CD4-positive, alpha-beta T cell (primary cell): ENCODE data around the gene DNAJC15. TPM values are rescaled to one million over a fixed set of nuclear protein-coding genes. Genes with fewer than 3 reads are reported as not detected.
"Not testable (repeated sequence)": the region's sequence is repeated elsewhere in the genome, so short reads cannot be mapped to it uniquely, and the experiment has no call there.

Experiments
- ATAC-seq: fragments of 200-7000 bp; cut with Tn5 transposase; one replicate; pipeline ENCODE4 v1.10.0; 2022; ENCODE audit warnings: mild to moderate bottlenecking; ENCODE audit not compliant: poor library complexity
- CTCF ChIA-PET: fragments of 350-600 bp; sonication (Branson Sonifier 250); formaldehyde crosslinking; loops from one replicate; lab custom pipeline; 2021; ENCODE audit warnings: antibody characterized with exemption, inconsistent platforms; lab: Charles Lee
- POLR2A ChIA-PET: fragments of 350-600 bp; sonication (Branson Sonifier 250); formaldehyde crosslinking; loops from one replicate; lab custom pipeline; 2021; ENCODE audit warnings: antibody characterized with exemption, inconsistent platforms; lab: Charles Lee
- DNase-seq, 14 experiments: peaks; one replicate each; pipeline ENCODE4 v3.0.0-alpha.2; 2013 to 2020; ENCODE audit warnings: mixed read lengths in 2 of 14
- H3K27ac ChIP-seq, 2 donors: one replicate each; pipeline versions ENCODE4 v1.5.1 to v1.7.0; 2013; ENCODE audit warnings: low read length in 2 of 2, low read depth in 1 of 2, mild to moderate bottlenecking in 1 of 2
- H3K27me3 ChIP-seq, 2 experiments: 1 replicate in 1 of 2; 2 replicates in 1 of 2; pipeline versions ENCODE4 v1.6.1 to v1.7.0; 2013; ENCODE audit warnings: low read length in 2 of 2, control low read depth in 1 of 2, mild to moderate bottlenecking in 1 of 2, moderate library complexity in 1 of 2; ENCODE audit not compliant: insufficient read depth in 2 of 2, control insufficient read depth in 1 of 2
- H3K36me3 ChIP-seq: one replicate; pipeline ENCODE4 v1.6.1; 2013; ENCODE audit warnings: low read length, control low read depth; ENCODE audit not compliant: insufficient read depth
- H3K4me1 ChIP-seq: one replicate; pipeline ENCODE4 v1.6.1; 2013; ENCODE audit warnings: low read length, control low read depth; ENCODE audit not compliant: insufficient read depth
- H3K4me3 ChIP-seq: one replicate; pipeline ENCODE4 v1.5.1; 2013; ENCODE audit warnings: mild to moderate bottlenecking, low read length, moderate library complexity
- H3K9me3 ChIP-seq, 2 experiments: 1 replicate in 1 of 2; 2 replicates in 1 of 2; pipeline versions ENCODE4 v1.6.1 to v1.7.0; 2013; ENCODE audit warnings: low read length in 2 of 2, mild to moderate bottlenecking in 2 of 2, control low read depth in 1 of 2, moderate library complexity in 1 of 2; ENCODE audit not compliant: control insufficient read depth in 1 of 2, insufficient read depth in 1 of 2
- H3K27ac Mint-ChIP-seq: one replicate; pipeline ENCODE4 v1.8.0; 2020; ENCODE audit warnings: mixed read lengths
- H3K27me3 Mint-ChIP-seq: one replicate; pipeline ENCODE4 v1.8.0; 2021; ENCODE audit warnings: mixed read lengths
- H3K36me3 Mint-ChIP-seq: one replicate; pipeline ENCODE4 v1.8.0; 2021; ENCODE audit warnings: low read depth, mixed read lengths
- H3K4me1 Mint-ChIP-seq: one replicate; pipeline ENCODE4 v1.8.0; 2021; ENCODE audit warnings: low read depth, mixed read lengths
- H3K4me3 Mint-ChIP-seq: one replicate; pipeline ENCODE4 v1.8.0; 2020; ENCODE audit warnings: mild to moderate bottlenecking, mixed read lengths
- H3K9me3 Mint-ChIP-seq: one replicate; pipeline ENCODE4 v1.8.0; 2020; ENCODE audit warnings: mixed read lengths
- intact Hi-C, 2 experiments: fragments of 100-400 bp; cut with DNase I in 1 of 2; cut with micrococcal nuclease in 1 of 2; formaldehyde crosslinking; loops; one replicate each; pipeline versions ENCODE4 v1.15.1 to v1.9.0; 2023 to 2025; cut with DNase I, micrococcal nuclease
- total RNA-seq, 174 experiments: library from RNA in 2 of 174; stranded (reverse) in 2 of 174; gene quantifications; one replicate each; pipeline ENCODE4 v1.2.3 and lab custom pipeline; 2021 to 2026
- TF ChIP-seq, protein P1 (sequence below): fragments of 200-600 bp; IDR thresholded peaks from one replicate; pipeline ENCODE4 v1.8.0; 2022; ENCODE audit warnings: antibody characterized with exemption, mild to moderate bottlenecking

DNAJC15 gene
- total RNA-seq, 2 experiments from 2014 or later, result 6.8 to 7.6 TPM

DNA sequence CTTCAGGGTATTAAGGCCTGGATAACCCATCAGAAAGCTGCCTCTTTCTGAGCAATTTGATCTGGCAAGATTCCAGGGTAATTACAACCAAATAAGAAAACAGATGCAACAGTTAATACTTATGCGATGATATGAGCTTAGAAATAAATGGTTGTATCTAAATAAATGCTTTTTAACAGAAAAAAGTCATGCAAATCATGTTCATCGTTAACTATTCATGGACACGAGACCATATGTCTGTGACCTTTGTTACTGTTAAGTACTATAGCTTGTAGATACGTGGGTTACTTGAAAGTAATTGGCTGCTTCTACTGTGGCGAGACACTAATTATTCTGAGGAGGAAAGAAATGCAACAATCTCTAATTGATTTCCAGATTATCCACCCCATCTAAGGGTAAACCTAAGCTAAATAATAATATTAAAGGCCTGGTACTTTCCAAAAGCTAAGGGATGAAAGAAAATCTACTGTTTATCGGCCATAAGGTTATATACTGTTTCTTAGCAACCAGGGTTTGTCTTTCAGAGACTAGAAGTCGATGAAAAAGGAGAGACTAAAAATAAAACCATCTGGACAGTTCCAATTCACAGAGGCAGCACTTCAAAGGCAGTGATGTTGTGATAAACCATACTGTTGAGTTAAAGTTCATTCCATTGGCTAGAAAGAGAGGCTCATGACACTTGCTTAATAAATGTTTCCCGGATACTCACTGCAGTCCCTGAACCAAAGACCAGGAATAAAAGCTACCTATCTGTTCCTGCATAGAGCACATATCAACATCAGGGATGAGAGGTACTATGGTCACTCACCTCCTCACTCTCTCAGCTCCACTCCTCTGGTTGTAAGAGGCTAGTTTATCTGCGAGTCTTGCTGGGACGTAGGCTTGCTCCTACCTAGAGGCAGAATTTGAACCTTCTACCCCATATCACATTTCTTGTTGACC lies 32.8 kb upstream of the DNAJC15 start:
- peak in 3 of 14 experiments; percentile 56 to 69 (median 69) for DNase-seq
- TF ChIP-seq, protein P1, sequence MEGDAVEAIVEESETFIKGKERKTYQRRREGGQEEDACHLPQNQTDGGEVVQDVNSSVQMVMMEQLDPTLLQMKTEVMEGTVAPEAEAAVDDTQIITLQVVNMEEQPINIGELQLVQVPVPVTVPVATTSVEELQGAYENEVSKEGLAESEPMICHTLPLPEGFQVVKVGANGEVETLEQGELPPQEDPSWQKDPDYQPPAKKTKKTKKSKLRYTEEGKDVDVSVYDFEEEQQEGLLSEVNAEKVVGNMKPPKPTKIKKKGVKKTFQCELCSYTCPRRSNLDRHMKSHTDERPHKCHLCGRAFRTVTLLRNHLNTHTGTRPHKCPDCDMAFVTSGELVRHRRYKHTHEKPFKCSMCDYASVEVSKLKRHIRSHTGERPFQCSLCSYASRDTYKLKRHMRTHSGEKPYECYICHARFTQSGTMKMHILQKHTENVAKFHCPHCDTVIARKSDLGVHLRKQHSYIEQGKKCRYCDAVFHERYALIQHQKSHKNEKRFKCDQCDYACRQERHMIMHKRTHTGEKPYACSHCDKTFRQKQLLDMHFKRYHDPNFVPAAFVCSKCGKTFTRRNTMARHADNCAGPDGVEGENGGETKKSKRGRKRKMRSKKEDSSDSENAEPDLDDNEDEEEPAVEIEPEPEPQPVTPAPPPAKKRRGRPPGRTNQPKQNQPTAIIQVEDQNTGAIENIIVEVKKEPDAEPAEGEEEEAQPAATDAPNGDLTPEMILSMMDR, result no peak

DNA sequence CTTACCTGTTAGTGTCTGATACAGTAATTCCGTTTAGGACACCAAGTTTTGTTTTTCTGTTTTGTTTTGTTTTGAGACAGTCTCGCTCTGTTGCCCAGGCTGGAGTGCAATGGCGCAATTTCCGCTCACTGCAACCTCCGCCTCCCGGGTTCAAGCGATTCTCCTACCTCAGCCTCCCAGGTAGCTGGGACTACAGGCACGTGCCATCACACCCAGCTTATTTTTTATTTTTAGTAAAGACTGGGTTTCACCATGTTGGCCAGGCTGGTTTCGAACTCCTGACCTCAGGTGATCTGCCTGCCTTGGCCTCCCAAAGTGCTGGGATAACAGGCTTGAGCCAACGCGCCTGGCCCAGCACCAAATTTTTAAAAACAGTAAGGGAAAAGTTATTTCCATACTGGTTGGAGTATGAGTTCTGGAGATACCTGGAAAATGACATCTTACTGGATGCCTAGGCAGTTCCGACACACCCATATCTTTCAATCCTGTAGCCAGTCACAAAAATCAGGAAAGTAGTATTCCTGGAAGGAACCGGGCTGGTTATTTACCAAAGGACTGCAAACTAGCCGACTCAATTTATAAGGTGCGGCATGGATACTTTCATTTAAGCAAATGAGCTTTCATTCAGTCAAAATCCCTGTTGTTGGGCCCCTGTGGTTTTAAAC lies 32.0 kb upstream of the DNAJC15 start:
- H3K27me3 ChIP-seq, H3K36me3 ChIP-seq, H3K9me3 ChIP-seq, H3K27me3 Mint-ChIP-seq, H3K9me3 Mint-ChIP-seq, DNase-seq, ATAC-seq: not testable (repeated sequence)
- Mint-ChIP-seq H3K4me3 (peak overlapping the region; percentile 94), H3K4me1 (peaks cover 58% of the 10 kb centered on the region), H3K36me3 (peaks cover 26% of the 10 kb centered on the region), H3K27ac (peak overlapping the region; percentile 100)
- H3K27ac ChIP-seq, result peak overlapping the region; percentile 92 to 94
- CTCF ChIA-PET, result interaction anchor here (0.8 to 2.2 kb wide), 3 partner anchors 20 to 84 kb away, joined by 3 to 12 read pairs (median 4); no protein-coding TSS in a partner anchor
- POLR2A ChIA-PET, result interaction anchor here (0.7 to 5.6 kb wide), 20 partner anchors 8 to 188 kb away, joined by 3 to 82 read pairs (median 6); partner anchors contain the start of gene DNAJC15
- intact Hi-C loops, result loop anchor here in 1 of 2 experiments (2.0 to 5.0 kb wide), 2 partner anchors 19 to 66 kb away; no protein-coding TSS in a partner anchor
- peak overlapping the region; percentile 94 for H3K4me3 ChIP-seq
- peaks cover 27% of the 10 kb centered on the region for H3K4me1 ChIP-seq

More for the DNA sequence above, 32.8 kb upstream of the DNAJC15 start:
- no peaks in the 10 kb centered on the region for H3K27me3 ChIP-seq
- H3K4me3 ChIP-seq, result peak overlapping the region; percentile 94
- intact Hi-C loops, result loop anchor here in 1 of 2 experiments (2.0 to 5.0 kb wide), 2 partner anchors 18 to 67 kb away; no protein-coding TSS in a partner anchor
- Mint-ChIP-seq H3K27ac (peak overlapping the region; percentile 100), H3K4me1 (peaks cover 62% of the 10 kb centered on the region), H3K36me3 (peaks cover 26% of the 10 kb centered on the region), H3K4me3 (peak overlapping the region; percentile 94), H3K27me3 (no peaks in the 10 kb centered on the region), H3K9me3 (no peaks in the 10 kb centered on the region)
- H3K36me3 ChIP-seq, result no peaks in the 10 kb centered on the region
- CTCF ChIA-PET, result interaction anchor here (0.8 to 3.8 kb wide), 4 partner anchors 19 to 84 kb away, joined by 3 to 17 read pairs (median 8); no protein-coding TSS in a partner anchor
- H3K4me1 ChIP-seq, result peaks cover 30% of the 10 kb centered on the region
- no peaks in the 10 kb centered on the region for H3K9me3 ChIP-seq
- POLR2A ChIA-PET, result interaction anchor here (0.6 to 5.6 kb wide), 11 partner anchors 8 to 66 kb away, joined by 3 to 82 read pairs (median 6); partner anchors contain the start of gene DNAJC15
- peak; percentile 4 for ATAC-seq
- peak overlapping the region; percentile 41 to 92 for H3K27ac ChIP-seq

- TF ChIP-seq, protein P1, result no peak
- Mint-ChIP-seq H3K36me3 (peaks cover 26% of the 10 kb centered on the region), H3K27me3 (no peaks in the 10 kb centered on the region)
These were observed 31.3 kb upstream of the DNAJC15 start, which contains the start of gene EPSTI1 for GRCh38 chr13:42991898-42992763. EPSTI1 (minus strand) TSS chr13:42992241; CDS start chr13:42992165, 76 bp downstream.

More at GRCh38 chr13:42991898-42992763, 31.3 kb upstream of the DNAJC15 start, which contains the start of gene EPSTI1:
- Histone ChIP-seq H3K36me3 (no peaks in the 10 kb centered on the region), H3K4me3 (peak within 1 kb of the TSS; percentile 94), H3K9me3 (no peaks in the 10 kb centered on the region), H3K27me3 (no peaks in the 10 kb centered on the region), H3K4me1 (peaks cover 27% of the 10 kb centered on the region), H3K27ac (peak within 1 kb of the TSS; percentile 92 to 94)
- H3K4me3 Mint-ChIP-seq, result peak within 1 kb of the TSS; percentile 94
- ATAC-seq (peak; percentile 80), DNase-seq (peak; percentile 57 to 86 (median 72))
- intact Hi-C loops, result loop anchor here (1.0 to 5.0 kb wide), 5 partner anchors 19 to 65 kb away; partner anchors contain the start of gene DNAJC15 (in 1 of the 2)
- peak within 1 kb of the TSS; percentile 100 for H3K27ac Mint-ChIP-seq
- peaks cover 54% of the 10 kb centered on the region for H3K4me1 Mint-ChIP-seq
- POLR2A ChIA-PET, result interaction anchor here (0.6 to 5.6 kb wide), 31 partner anchors 9 to 1927 kb away, joined by 3 to 82 read pairs (median 5); partner anchors contain the start of genes AKAP11 and DNAJC15
- H3K9me3 Mint-ChIP-seq, result no peaks in the 10 kb centered on the region
- CTCF ChIA-PET, result interaction anchor here (2.2 kb wide), 1 partner anchor 23 kb away, joined by 12 read pairs; no protein-coding TSS in a partner anchor
